Testis (tissue), 3 donors: ENCODE results near the gene PPARD. TPM values are rescaled to one million over a fixed set of nuclear protein-coding genes. Genes with fewer than 3 reads are reported as not detected.

Experiments used
- DNase-seq: peaks from one replicate; pipeline ENCODE4 v3.0.0-alpha.2; 2019
- H3K27ac ChIP-seq, 2 donors: fragments of 200-600 bp; sonication (generic); one replicate each; pipeline ENCODE4 v1.5.1; 2019
- H3K27me3 ChIP-seq: fragments of 200-600 bp; sonication (generic); one replicate; pipeline ENCODE4 v1.5.1; 2019
- H3K36me3 ChIP-seq: fragments of 200-600 bp; sonication (generic); one replicate; pipeline ENCODE4 v1.5.1; 2017; ENCODE audit warnings: low read depth; ENCODE audit errors: missing control alignments
- H3K4me1 ChIP-seq: fragments of 200-600 bp; sonication (generic); one replicate; pipeline ENCODE4 v1.5.1; 2019
- H3K4me3 ChIP-seq, 2 donors: fragments of 200-600 bp; sonication (generic); one replicate each; pipeline ENCODE4 v1.5.1; 2017 to 2019
- H3K9me3 ChIP-seq: fragments of 200-600 bp; sonication (generic); one replicate; pipeline ENCODE4 v1.5.1; 2017
- POLR2A ChIP-seq: fragments of 450-650 bp; IDR thresholded peaks from one replicate; pipeline ENCODE4 v1.6.1; 2017; ENCODE audit warnings: antibody characterized with exemption, mild to moderate bottlenecking, moderate library complexity
- WGBS, 2 donors: methylation state at CpG; one replicate each; pipeline ENCODE4 v1.1.5; 2018; 5-methylcytosine and 5-hydroxymethylcytosine counted together
- intact Hi-C: fragments of 100-400 bp; cut with DNase I; formaldehyde crosslinking; loops from one replicate; pipeline ENCODE4 v1.15.1; 2023; ENCODE audit warnings: low total_unique reads
- polyA plus RNA-seq: library from polyadenylated mRNA; stranded (reverse); fragments of 350-450 nt; fragmentation: Illumina TruSeq; extraction: RNeasy Lipid Tissue Mini Kit (QIAGEN cat#74804); gene quantifications from one replicate; pipeline ENCODE4 v1.2.3, GENCODE V29; 2014; ENCODE audit warnings: low read depth, low replicate concordance; ENCODE audit not compliant: insufficient read depth
- total RNA-seq, 2 donors: library from RNA; depleted of rRNA; stranded (reverse); fragments of >200 nt; gene quantifications; one replicate each; pipeline ENCODE4 v1.2.3, GENCODE V29; 2016
- TF ChIP-seq, protein P1 (sequence below), 3 experiments: fragments of 450-650 bp in 2 of 3; fragments of 200-600 bp in 1 of 3; sonication (generic) in 1 of 3; IDR thresholded peaks; one replicate each; pipeline ENCODE4 v1.5.1; 2016 to 2019; ENCODE audit warnings: antibody characterized with exemption in 3 of 3, mild to moderate bottlenecking in 2 of 3, moderate library complexity in 1 of 3

The PPARD gene
- total and polyA plus RNA-seq, 3 donors from 2014 or later: 21.0 to 23.0 (median 21.5) TPM

DNA sequence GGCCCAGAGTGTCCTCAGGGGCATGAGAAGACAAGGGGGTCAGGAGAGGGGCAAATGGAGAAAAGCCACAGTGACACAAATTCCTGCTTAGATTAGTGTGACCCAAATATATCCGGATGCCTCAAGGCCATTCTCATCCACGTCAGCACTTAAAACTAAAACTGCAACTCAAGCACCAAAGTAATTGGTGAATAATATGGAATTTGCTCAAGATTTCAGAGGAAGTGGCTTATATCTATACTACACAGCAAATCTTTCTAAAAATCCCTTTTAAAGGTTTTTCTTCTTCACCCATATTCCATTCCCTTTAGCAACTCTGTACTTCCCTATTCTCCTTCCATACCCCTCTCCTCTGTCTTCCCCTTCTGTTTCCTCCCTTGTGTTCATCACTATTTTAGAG lies 29.6 kb upstream of the PPARD start:
- H3K27ac ChIP-seq: no peak overlapping the region
- H3K4me1 ChIP-seq: no peaks in the 10 kb centered on the region
- WGBS, 2 donors: 26 to 32% methylated on average over 2 of the region's 2 CpGs
- no peak for DNase-seq
- no peaks in the 10 kb centered on the region for H3K9me3 ChIP-seq
- H3K4me3 ChIP-seq: no peak overlapping the region
- no peaks in the 10 kb centered on the region for H3K27me3 ChIP-seq
- no peak for TF ChIP-seq POLR2A
- TF ChIP-seq, protein P1, sequence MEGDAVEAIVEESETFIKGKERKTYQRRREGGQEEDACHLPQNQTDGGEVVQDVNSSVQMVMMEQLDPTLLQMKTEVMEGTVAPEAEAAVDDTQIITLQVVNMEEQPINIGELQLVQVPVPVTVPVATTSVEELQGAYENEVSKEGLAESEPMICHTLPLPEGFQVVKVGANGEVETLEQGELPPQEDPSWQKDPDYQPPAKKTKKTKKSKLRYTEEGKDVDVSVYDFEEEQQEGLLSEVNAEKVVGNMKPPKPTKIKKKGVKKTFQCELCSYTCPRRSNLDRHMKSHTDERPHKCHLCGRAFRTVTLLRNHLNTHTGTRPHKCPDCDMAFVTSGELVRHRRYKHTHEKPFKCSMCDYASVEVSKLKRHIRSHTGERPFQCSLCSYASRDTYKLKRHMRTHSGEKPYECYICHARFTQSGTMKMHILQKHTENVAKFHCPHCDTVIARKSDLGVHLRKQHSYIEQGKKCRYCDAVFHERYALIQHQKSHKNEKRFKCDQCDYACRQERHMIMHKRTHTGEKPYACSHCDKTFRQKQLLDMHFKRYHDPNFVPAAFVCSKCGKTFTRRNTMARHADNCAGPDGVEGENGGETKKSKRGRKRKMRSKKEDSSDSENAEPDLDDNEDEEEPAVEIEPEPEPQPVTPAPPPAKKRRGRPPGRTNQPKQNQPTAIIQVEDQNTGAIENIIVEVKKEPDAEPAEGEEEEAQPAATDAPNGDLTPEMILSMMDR (IDR thresholded peaks at IDR 0.05): no peak
- intact Hi-C loops: no loop called here
- no peaks in the 10 kb centered on the region for H3K36me3 ChIP-seq

DNA sequence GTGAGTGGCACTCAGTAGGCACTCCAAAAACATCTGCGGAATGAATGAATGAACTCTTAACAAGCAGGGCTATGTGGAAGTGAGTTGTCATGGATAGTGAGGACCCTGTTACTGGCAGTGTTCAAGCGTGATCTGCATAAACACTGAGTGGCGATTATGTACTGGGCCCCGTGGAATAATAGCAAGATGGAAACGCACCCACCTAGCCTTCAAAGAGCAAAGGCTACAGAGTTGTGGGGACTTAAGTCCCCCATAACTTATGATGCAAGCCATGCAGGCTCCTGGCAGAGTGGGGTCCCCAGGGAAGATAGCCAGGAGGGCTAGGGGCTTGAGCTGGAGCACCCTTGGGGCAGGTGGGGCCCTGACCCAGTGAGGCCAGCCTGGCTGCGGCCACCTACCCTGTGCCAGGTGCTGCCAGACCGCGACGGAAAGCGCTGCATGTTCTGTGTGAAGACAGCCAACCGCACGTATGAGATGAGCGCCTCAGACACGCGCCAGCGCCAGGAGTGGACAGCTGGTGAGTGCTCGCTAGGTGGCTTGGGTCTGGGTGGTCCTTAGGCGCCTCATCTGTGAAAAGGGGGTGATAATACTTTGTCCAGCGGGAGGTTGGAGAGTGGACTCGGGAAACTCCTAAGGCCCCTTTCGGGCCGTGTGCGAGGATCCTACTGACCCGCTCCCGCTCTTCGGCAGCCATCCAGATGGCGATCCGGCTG lies 24.7 kb upstream of the PPARD start:
- no peak for TF ChIP-seq POLR2A
- TF ChIP-seq, protein P1 (IDR thresholded peaks at IDR 0.05): no peak
- H3K4me3 ChIP-seq: peak overlapping the region; percentile 43 to 59
- 29 to 34% methylated on average over 23 to 28 of the region's 28 CpGs for WGBS, 2 donors
- DNase-seq: peak; percentile 44
- intact Hi-C loops: no loop called here
- H3K4me1 ChIP-seq: peaks cover 5% of the 10 kb centered on the region
- H3K27ac ChIP-seq: no peak overlapping the region
- H3K9me3 ChIP-seq: no peaks in the 10 kb centered on the region
- H3K36me3 ChIP-seq: no peaks in the 10 kb centered on the region
- H3K27me3 ChIP-seq: no peaks in the 10 kb centered on the region

DNA sequence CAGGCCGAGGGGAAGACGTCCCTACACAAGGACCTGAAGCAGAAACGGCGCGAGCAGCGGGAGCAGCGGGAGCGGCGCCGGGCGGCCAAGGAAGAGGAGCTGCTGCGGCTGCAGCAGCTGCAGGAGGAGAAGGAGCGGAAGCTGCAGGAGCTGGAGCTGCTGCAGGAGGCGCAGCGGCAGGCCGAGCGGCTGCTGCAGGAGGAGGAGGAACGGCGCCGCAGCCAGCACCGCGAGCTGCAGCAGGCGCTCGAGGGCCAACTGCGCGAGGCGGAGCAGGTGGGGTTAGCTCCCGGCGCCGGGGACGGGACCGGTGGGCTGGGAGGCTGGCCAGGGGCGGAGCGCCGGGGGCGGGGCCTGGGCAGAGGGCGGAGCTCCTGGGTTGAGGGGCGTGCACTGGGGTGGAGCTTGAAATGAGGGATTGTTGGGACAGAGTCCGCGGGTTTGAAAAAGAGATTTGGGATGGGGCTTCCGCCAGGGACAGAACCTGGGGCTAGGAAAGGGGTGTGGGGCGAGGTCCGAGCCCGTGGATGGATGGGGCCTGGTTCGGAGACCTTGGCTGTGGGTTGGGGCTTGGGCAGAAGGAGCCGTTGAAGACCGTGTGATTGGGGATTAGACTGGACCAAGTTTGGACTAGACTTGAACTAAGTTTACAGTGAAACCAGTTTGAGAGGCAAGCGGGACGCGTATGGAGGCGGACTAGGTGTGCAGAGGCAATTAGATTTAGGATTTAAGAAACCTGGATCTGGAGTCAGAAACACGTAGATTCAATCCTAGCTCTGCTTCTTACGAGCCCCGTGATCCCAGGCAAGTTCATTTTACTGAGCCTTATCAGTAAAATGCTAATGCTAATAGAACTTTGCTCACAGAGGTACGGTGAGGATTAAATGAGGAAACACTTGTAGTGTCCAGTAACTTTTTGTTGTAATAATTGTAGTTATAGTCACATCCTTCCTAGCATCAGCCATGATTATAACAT lies 23.9 kb upstream of the PPARD start:
- DNase-seq: peak; percentile 82
- intact Hi-C loops: no loop called here
- Histone ChIP-seq H3K36me3 (no peaks in the 10 kb centered on the region), H3K4me3 (peak overlapping the region; percentile 43 to 59), H3K27me3 (no peaks in the 10 kb centered on the region), H3K9me3 (no peaks in the 10 kb centered on the region), H3K4me1 (peaks cover 5% of the 10 kb centered on the region), H3K27ac (no peak overlapping the region)
- 12 to 15% methylated on average over 40 to 55 of the region's 55 CpGs for WGBS, 2 donors
- no peak for TF ChIP-seq POLR2A
- TF ChIP-seq, protein P1 (IDR thresholded peaks at IDR 0.05): no peak

DNA sequence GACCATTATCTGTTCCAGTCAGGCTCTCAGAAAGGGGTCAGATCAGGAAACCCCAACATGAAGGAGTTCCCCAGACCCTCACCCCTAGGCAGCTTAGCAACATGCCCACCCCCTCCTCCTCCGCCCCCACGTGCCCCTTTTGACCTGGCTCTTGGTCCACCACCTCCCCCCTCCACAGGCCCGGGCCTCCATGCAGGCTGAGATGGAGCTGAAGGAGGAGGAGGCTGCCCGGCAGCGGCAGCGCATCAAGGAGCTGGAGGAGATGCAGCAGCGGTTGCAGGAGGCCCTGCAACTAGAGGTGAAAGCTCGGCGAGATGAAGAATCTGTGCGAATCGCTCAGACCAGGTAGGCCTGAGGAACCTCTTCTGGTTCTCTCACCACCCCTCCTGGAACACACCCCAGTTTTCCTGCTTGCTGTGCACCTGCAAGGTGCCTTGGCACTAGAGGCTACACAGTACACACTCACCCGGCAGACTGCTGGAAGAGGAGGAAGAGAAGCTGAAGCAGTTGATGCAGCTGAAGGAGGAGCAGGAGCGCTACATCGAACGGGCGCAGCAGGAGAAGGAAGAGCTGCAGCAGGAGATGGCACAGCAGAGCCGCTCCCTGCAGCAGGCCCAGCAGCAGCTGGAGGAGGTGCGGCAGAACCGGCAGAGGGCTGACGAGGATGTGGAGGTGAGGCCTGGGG lies 22.9 kb upstream of the PPARD start:
- Histone ChIP-seq H3K27me3 (no peaks in the 10 kb centered on the region), H3K4me3 (no peak overlapping the region), H3K9me3 (no peaks in the 10 kb centered on the region), H3K4me1 (peaks cover 5% of the 10 kb centered on the region), H3K36me3 (no peaks in the 10 kb centered on the region), H3K27ac (no peak overlapping the region)
- WGBS, 2 donors: 77 to 79% methylated on average over 12 to 20 of the region's 20 CpGs
- intact Hi-C loops: no loop called here
- TF ChIP-seq, protein P1 (IDR thresholded peaks at IDR 0.05): no peak
- no peak for TF ChIP-seq POLR2A
- no peak for DNase-seq
